Peyer's patch (tissue), 4 donors: ENCODE results near the gene CDKN2AIPNL. TPM values are rescaled to one million over a fixed set of nuclear protein-coding genes. Genes with fewer than 3 reads are reported as not detected.

Source experiments
- DNase-seq, 3 donors: peaks; one replicate each; pipeline ENCODE4 v3.0.0-alpha.2; 2017 to 2019
- H3K27ac ChIP-seq, 4 donors: fragments of 200-600 bp; sonication (generic); one replicate each; pipeline ENCODE4 v1.5.1; 2016 to 2019
- H3K27me3 ChIP-seq, 2 donors: fragments of 200-600 bp; sonication (generic); one replicate each; pipeline ENCODE4 v1.5.1; 2019
- H3K36me3 ChIP-seq, 3 donors: fragments of 200-600 bp; sonication (generic); one replicate each; pipeline ENCODE4 v1.5.1; 2016 to 2019
- H3K4me1 ChIP-seq, 4 donors: fragments of 200-600 bp; sonication (generic); one replicate each; pipeline ENCODE4 v1.5.1; 2016 to 2019
- H3K4me3 ChIP-seq, 4 donors: fragments of 200-600 bp; sonication (generic); 1 replicate in 3 of 4; 2 replicates in 1 of 4; pipeline ENCODE4 v1.5.1; 2016 to 2019; ENCODE audit warnings: mild to moderate bottlenecking in 1 of 4
- H3K9me3 ChIP-seq, 4 donors: fragments of 200-600 bp; sonication (generic); one replicate each; pipeline ENCODE4 v1.5.1; 2016 to 2019; ENCODE audit warnings: mild to moderate bottlenecking in 1 of 4
- CTCF ChIP-seq, 6 experiments: fragments of 450-650 bp in 4 of 6; fragments of 200-600 bp in 2 of 6; sonication (generic) in 1 of 6; IDR thresholded peaks; one replicate each; pipeline ENCODE4 v1.5.1; 2017 to 2019; ENCODE audit warnings: antibody characterized with exemption in 6 of 6, mild to moderate bottlenecking in 3 of 6, moderate library complexity in 1 of 6
- POLR2A ChIP-seq, 2 donors: fragments of 450-650 bp; IDR thresholded peaks; one replicate each; pipeline ENCODE4 v1.5.1; 2017; ENCODE audit warnings: antibody characterized with exemption in 2 of 2, mild to moderate bottlenecking in 2 of 2, moderate library complexity in 2 of 2
- total RNA-seq, 4 donors: library from RNA; depleted of rRNA; stranded (reverse); fragments of >200 nt; gene quantifications; one replicate each; pipeline ENCODE4 v1.1.0, GENCODE V29; 2016

CDKN2AIPNL gene
- total RNA-seq, 4 donors from 2014 or later: 13.1 to 25.9 (median 21.9) TPM

DNA sequence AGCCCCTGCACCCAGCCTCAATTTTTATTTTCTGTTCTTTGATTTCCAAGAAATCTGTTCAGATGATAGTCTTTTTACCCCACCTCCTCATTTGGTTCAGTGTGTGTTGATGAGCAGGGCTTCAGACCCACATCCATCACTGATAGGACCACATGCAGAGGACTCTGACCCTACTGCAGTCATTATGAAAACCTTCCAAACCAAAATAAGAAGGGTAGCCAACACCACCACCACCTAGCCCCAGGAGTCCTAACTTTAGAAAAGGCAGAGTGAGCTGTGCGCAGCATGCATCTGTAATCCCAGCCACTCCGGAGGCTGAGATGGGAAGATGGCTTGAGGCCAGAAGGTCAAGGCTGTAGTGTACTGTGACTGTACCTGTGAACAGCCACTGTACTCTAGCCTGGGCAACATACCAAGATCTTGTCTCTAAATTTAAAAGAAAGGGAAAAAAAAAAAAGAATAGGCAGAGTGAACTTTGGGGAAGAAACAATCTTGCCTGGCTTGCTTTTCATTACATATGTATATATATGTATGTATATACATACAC is 13.0 kb downstream of the CDKN2AIPNL start:
- H3K4me1 ChIP-seq: no peaks in the 10 kb centered on the region
- no peaks in the 10 kb centered on the region for H3K27me3 ChIP-seq
- H3K9me3 ChIP-seq: no peaks in the 10 kb centered on the region
- H3K4me3 ChIP-seq: no peak overlapping the region
- peak in 1 of 3 donors; percentile 36 for DNase-seq
- peaks cover 0 to 60% (median 0%) of the 10 kb centered on the region in 3 donors for H3K36me3 ChIP-seq
- no peak for TF ChIP-seq CTCF (IDR thresholded peaks at IDR 0.05)
- TF ChIP-seq POLR2A (IDR thresholded peaks at IDR 0.05): no peak
- no peak overlapping the region for H3K27ac ChIP-seq

DNA sequence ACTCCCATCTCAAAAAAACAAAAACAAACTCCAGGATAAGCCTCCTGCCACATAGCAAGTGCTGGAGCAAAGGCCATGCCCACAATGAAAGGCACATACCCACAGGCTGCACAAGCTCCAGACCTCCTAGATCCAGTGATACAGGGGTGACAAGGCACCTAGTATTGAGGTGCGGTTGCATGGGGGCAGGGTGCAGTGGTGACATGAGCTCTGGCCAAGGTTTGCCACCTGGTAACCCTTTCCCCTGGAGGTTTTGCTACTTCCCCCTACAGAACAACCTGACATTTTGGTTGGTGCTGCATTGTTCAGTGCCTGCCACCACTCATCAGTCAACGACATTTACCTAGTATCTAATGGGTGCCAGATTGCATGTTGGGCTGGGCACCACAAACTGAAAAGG is 14.5 kb downstream of the CDKN2AIPNL start:
- Histone ChIP-seq H3K27ac (no peak overlapping the region), H3K4me3 (no peak overlapping the region), H3K9me3 (no peaks in the 10 kb centered on the region), H3K4me1 (no peaks in the 10 kb centered on the region), H3K36me3 (peaks cover 0 to 71% (median 0%) of the 10 kb centered on the region in 3 donors), H3K27me3 (no peaks in the 10 kb centered on the region)
- TF ChIP-seq CTCF (IDR thresholded peaks at IDR 0.05): no peak
- no peak for TF ChIP-seq POLR2A (IDR thresholded peaks at IDR 0.05)
- no peak for DNase-seq

DNA sequence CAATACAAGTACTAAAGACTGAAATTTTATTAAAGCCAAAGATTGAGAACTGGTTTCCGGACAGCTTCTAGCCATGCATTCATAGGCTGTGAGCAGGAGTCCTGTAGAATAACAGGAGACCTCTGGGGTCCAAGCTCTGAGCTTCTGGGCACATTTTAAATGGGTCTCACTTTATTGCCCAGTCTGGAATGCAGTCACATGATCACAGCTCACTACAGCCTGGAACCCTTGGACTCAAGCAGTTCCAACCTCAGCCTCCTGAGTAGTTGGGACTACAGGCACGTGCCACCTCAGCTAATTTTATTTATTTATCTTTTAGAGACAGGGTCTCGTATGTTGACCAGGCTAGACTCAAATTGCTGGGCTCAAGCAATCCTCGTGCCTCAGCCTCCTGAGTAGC is 15.4 kb downstream of the CDKN2AIPNL start:
- H3K4me1 ChIP-seq: no peaks in the 10 kb centered on the region
- H3K27me3 ChIP-seq: no peaks in the 10 kb centered on the region
- peaks cover 0 to 73% (median 0%) of the 10 kb centered on the region in 3 donors for H3K36me3 ChIP-seq
- peak in 1 of 3 donors; percentile 60 for DNase-seq
- TF ChIP-seq POLR2A (IDR thresholded peaks at IDR 0.05) (no peak), CTCF (IDR thresholded peaks at IDR 0.05) (peak in 1 of 6 experiments; percentile 1)
- no peaks in the 10 kb centered on the region for H3K9me3 ChIP-seq
- H3K4me3 ChIP-seq: no peak overlapping the region
- H3K27ac ChIP-seq: no peak overlapping the region

GRCh38 chr5:134394932-134395331 is 16.7 kb downstream of the CDKN2AIPNL start:
- Histone ChIP-seq H3K27ac (no peak overlapping the region), H3K36me3 (peaks cover 0 to 82% (median 0%) of the 10 kb centered on the region in 3 donors), H3K27me3 (no peaks in the 10 kb centered on the region), H3K9me3 (no peaks in the 10 kb centered on the region), H3K4me3 (no peak overlapping the region), H3K4me1 (no peaks in the 10 kb centered on the region)
- TF ChIP-seq CTCF (IDR thresholded peaks at IDR 0.05) (no peak), POLR2A (IDR thresholded peaks at IDR 0.05) (no peak)
- DNase-seq: no peak

- Histone ChIP-seq H3K9me3 (no peaks in the 10 kb centered on the region), H3K27ac (no peak overlapping the region), H3K4me3 (no peak overlapping the region), H3K36me3 (peaks cover 0 to 88% (median 0%) of the 10 kb centered on the region in 3 donors), H3K27me3 (no peaks in the 10 kb centered on the region), H3K4me1 (no peaks in the 10 kb centered on the region)
- no peak for DNase-seq
- no peak for TF ChIP-seq CTCF (IDR thresholded peaks at IDR 0.05)
These were observed 19.4 kb downstream of the CDKN2AIPNL start for GRCh38 chr5:134392301-134392700.

- H3K4me3 ChIP-seq: no peak overlapping the region
- H3K9me3 ChIP-seq: no peaks in the 10 kb centered on the region
- no peak for DNase-seq
- no peaks in the 10 kb centered on the region for H3K27me3 ChIP-seq
- TF ChIP-seq POLR2A (IDR thresholded peaks at IDR 0.05): no peak
- TF ChIP-seq CTCF (IDR thresholded peaks at IDR 0.05): no peak
- H3K27ac ChIP-seq: no peak overlapping the region
- H3K4me1 ChIP-seq: no peaks in the 10 kb centered on the region
- peaks cover 0 to 100% (median 0%) of the 10 kb centered on the region in 3 donors for H3K36me3 ChIP-seq
These were observed 24.2 kb downstream of the CDKN2AIPNL start for GRCh38 chr5:134387443-134387842.
